ENCODE measurements around the gene MILR1. TPM values are rescaled to one million over a fixed set of nuclear protein-coding genes. Genes with fewer than 3 reads are reported as not detected.

Gene MILR1
- total and polyA plus RNA-seq, 12 donors, result 1.0 to 13.3 (median 1.3) TPM

GRCh38 chr17:64500862-64501765 is 52.2 kb downstream of the MILR1 start:
- Histone ChIP-seq H3K4me1 (peaks cover 12 to 82% (median 69%) of the 10 kb centered on the region in 9 donors), H3K4me3 (no peak overlapping the region), H3K36me3 (peaks cover 0 to 81% (median 61%) of the 10 kb centered on the region in 9 donors), H3K27ac (no peak overlapping the region), H3K27me3 (no peaks in the 10 kb centered on the region), H3K9me3 (no peaks in the 10 kb centered on the region)
- intact Hi-C loops (cut with DNase I), result loop anchor here in 1 of 10 donors (10.0 kb wide), 1 partner anchor 676 kb away; the partner anchor contains the start of genes FTSJ3 and PSMC5
- DNase-seq, result no peak
- TF ChIP-seq CTCF (IDR thresholded peaks at IDR 0.05), result no peak
- ATAC-seq, result no peak
- WGBS, 2 donors, result 72 to 78% methylated on average over 11 of the region's 11 CpGs

DNA sequence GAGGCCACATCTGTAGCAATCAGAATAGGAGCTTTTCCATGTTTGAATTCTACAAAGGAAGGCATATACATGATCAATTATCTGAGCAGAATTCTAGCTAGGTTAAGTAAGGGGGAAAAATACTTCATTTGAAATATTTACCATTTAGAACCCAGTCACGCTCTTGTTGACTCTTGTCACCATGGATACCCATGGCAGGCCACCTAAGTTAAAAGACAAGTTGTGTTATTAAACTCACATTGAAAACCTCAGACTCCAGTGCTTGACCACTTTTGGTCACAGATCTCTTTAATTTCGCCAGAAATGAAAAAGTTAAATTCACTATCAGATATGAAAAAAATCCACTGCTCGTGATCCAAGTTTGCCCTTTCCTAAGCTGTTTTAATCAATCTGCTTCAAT is 53.1 kb downstream of the MILR1 start:
- H3K4me3 ChIP-seq, result peak overlapping the region in 1 of 10 donors; percentile 8

GRCh38 chr17:64502809-64503208 is 53.9 kb downstream of the MILR1 start:
- Histone ChIP-seq H3K27me3 (no peaks in the 10 kb centered on the region), H3K4me1 (peaks cover 8 to 74% (median 63%) of the 10 kb centered on the region in 9 donors), H3K4me3 (peak overlapping the region in 3 of 10 donors; percentile 82 to 97 (median 90)), H3K27ac (peak overlapping the region in 2 of 10 donors; percentile 4 to 25), H3K9me3 (no peaks in the 10 kb centered on the region), H3K36me3 (peaks cover 0 to 75% (median 61%) of the 10 kb centered on the region in 9 donors)
- intact Hi-C loops (cut with DNase I), result loop anchor here in 1 of 10 donors (10.0 kb wide), 1 partner anchor 678 kb away; the partner anchor contains the start of genes FTSJ3 and PSMC5
- ATAC-seq (no peak), DNase-seq (no peak)
- TF ChIP-seq CTCF (IDR thresholded peaks at IDR 0.05), result no peak
- 73 to 76% methylated on average over 2 of the region's 2 CpGs for WGBS, 2 donors

More for the DNA sequence above, 53.1 kb downstream of the MILR1 start:
- Histone ChIP-seq H3K27me3 (no peaks in the 10 kb centered on the region), H3K9me3 (no peaks in the 10 kb centered on the region), H3K4me1 (peaks cover 12 to 77% (median 66%) of the 10 kb centered on the region in 9 donors), H3K36me3 (peaks cover 0 to 81% (median 61%) of the 10 kb centered on the region in 9 donors), H3K27ac (peak overlapping the region in 1 of 10 donors; percentile 25)
- WGBS, 2 donors, result 65 to 75% methylated on average over 3 of the region's 3 CpGs
- ATAC-seq, result no peak
- TF ChIP-seq CTCF (IDR thresholded peaks at IDR 0.05), result no peak
- intact Hi-C loops (cut with DNase I), result loop anchor here in 1 of 10 donors (10.0 kb wide), 1 partner anchor 677 kb away; the partner anchor contains the start of genes FTSJ3 and PSMC5
- DNase-seq, result no peak

- TF ChIP-seq CTCF (IDR thresholded peaks at IDR 0.05), result no peak
- H3K36me3 ChIP-seq, result peaks cover 0 to 69% (median 61%) of the 10 kb centered on the region in 9 donors
- DNase-seq (no peak), ATAC-seq (no peak)
- peak overlapping the region in 4 of 10 donors; percentile 4 to 100 (median 52) for H3K27ac ChIP-seq
- intact Hi-C loops (cut with DNase I), result loop anchor here in 1 of 10 donors (10.0 kb wide), 1 partner anchor 679 kb away; the partner anchor contains the start of genes FTSJ3 and PSMC5
- H3K4me3 ChIP-seq, result peak overlapping the region in 7 of 10 donors; percentile 82 to 98 (median 91)
- H3K4me1 ChIP-seq, result peaks cover 8 to 74% (median 64%) of the 10 kb centered on the region in 9 donors
- WGBS, 2 donors, result 67 to 73% methylated on average over 5 of the region's 5 CpGs
- H3K27me3 ChIP-seq, result no peaks in the 10 kb centered on the region
- no peaks in the 10 kb centered on the region for H3K9me3 ChIP-seq
Measured at GRCh38 chr17:64503341-64503740, 54.4 kb downstream of the MILR1 start.

All from heart right ventricle (tissue), 16 donors.